GM04503 (cell line): Measurements from ENCODE around the gene CHCHD6.

Source experiments
- DNase-seq: peaks from one replicate; pipeline ENCODE4 v3.0.0-alpha.2; 2012; ENCODE audit warnings: low read depth

CHCHD6 gene

DNA sequence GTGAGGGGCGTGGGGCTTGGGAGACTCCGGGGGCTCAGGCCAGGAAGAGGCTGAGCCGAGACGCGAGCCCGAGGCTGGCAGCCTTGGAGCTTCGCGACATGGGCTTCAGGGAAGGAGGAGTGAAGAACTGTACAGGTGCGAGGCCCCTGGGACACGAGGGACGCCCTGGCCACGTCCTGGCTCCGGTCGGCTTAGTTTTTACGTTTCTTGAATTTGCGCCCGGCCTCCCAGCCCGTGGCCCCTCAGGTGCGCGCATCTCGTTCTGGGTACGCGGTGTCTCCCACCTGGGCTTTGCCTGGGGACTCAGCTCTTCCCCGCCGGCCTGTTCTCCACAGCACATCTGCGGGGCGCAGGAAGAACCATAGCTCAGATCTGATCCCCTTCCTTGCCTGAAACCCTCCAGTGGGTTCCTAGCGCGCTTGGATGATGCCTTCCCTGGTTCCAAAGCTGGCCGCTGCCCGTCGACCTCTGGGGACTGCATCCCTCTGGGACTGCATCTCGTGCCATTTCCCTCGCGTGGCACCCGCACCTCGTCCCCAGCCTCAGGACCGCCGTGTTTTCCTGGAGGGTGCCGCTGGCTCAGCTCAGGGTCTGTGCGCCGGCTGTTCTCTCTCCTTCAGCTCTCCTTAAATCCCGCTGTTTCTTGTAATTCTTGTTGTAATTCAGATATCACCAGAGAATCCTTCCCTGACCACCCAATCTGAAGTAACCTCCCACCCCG is 614 bp downstream of the CHCHD6 start:
- DNase-seq = no peak

DNA sequence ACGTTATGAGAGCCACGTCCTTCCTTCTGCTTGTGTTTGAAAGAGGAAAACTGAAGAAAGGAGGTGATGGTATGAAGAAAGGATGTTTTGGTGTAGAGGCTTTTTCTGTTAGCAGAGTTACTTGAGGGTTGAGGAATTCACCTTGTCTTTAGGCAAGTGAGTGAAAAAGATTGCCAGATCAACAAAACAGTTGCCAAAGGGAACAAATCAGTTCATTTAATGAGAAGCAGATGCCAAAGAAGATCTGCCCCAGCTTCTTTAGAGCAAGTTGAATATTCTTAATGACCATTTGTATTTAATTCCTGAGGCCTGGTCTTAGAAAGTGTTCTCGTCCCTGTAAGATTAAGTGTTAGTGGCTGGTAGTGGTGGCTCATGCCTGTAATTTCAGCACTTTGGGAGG is 2.6 kb downstream of the CHCHD6 start:
- DNase-seq = no peak

DNA sequence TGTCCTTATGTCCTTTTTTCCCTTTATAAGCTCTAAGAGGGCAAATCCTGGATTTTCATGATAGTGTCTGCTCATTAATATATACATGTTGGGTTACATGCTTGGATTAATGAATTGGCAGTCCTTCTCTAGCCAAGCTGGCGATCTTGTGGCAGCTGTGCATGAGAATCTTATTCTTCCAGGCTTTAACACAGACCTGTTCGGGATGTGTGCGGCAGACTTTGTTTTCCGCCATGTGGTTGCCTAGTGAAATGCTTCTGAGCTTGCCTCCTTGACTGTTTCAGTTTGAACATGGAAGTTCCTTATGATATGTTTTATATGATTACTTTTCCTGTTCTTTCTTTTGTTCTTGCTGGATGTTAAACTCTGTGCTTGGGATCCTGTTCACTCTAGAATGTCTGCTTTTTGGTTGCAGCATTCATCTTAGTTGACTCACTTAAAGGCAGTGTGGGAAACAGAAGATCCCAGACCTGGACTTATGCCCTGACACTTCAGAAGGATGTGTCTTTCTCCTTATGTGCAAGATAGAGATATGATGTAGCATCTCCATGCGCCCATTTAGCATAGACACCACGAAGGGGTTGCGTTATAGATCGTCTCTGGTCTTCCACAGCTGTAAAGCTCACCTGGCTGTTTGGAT is 7.2 kb downstream of the CHCHD6 start:
- DNase-seq = peak; percentile 44

DNA sequence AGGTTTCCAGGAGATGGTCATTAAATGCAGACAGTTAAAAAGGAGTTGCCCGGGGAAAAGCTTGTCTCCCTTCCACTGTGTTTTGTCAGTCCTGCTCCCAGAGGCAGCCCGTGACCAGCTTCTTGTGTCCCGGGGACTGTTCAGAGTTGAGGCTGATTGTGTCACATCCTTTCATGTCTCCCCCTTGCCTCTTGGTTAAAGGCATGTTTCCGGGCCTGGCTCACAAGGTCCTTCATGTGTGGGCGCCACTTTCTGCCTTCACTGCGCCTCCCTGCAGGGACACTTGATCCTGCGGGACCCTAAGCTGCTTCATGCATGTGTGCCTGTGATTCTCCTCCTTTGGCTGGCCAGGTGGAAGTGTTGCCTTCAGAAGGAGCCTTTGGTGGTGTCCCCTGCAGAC is 9.2 kb downstream of the CHCHD6 start:
- no peak for DNase-seq

DNA sequence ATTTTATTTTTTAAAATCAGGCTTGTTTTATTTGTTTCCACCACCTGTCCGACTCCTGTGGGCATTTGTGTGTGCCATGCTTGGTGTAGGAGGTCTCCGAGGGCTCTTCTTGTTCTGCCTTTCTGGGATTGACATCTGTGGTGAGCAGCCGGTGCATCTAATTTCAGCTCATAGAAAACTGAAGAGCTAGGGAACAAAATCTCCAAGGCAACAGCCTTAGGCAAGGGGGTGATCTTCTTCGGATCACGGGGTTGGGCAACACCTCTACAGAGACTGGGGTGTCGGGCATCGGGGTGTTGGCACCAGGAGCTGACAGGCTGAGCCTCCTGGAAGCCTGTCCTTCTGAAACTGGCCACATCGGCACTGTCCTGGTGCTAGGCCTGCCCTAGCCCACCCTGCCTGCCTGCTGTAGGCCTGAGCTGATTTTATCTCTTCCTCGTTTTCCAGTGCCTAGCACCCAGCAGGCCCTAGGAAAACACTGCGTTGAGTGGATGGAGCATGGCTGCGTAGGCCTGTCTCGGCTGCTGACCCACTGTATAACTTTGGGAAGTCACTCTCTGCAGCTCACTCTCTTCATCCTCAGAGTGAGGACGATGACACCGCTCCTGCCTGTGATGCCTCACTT is 10.3 kb downstream of the CHCHD6 start:
- DNase-seq = no peak

DNA sequence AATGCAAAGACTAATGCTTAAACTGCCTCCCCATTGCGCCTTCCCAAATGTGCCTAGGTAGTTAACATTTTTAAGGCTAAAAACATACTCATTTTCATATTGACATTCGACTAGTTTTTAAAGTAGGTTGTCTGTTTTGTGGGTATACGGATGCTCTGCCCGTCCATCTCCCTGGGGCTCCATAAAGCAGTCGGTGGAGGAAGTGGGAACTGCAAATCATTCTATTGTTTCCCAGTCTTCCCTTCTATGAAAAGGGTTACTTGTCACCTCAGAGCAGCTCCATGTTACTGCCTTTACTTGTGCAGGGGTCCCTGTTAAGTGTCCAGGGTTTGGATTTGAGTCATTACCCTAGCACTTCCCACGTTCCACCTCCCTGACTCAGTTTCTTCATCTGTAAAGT is 10.9 kb downstream of the CHCHD6 start:
- no peak for DNase-seq

DNA sequence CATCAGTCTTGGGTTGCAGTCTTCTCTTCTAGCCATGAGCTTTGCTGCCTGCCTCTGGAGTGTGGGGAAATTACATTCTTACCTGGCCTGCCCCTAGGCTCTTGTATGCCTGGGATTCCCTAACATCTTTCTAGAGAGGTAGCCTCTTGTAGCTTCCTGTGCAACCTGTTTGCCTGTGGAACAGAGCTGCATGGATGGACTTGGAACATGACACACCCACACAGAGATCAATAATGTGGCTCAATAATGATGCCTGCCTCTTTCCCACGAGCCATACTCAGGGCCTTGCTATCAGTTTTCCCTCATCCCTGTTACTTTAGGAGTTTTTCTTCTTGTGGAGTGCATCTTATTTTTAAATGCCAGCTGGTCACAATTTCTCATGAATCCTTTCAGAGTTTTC is 11.4 kb downstream of the CHCHD6 start:
- DNase-seq = no peak

DNA sequence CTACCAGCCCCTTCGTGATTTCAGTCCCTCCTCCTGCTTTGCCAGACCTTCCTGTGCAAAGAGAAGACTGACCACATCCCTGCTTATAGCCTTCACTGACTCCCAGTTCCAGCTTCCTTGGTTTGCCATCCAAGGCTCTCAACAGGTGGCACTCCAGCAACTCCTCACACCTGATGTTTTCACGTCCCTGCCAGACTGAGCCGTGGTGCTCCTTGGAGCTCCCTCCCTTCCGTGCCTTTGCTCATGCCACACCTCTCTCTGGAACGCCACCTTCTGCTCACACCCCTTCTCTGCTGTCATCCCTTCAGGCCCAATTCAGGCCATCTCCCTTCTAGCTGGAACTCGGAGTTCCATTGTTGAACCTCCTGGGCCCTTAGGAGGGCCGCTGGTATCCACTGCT is 12.0 kb downstream of the CHCHD6 start:
- no peak for DNase-seq

DNA sequence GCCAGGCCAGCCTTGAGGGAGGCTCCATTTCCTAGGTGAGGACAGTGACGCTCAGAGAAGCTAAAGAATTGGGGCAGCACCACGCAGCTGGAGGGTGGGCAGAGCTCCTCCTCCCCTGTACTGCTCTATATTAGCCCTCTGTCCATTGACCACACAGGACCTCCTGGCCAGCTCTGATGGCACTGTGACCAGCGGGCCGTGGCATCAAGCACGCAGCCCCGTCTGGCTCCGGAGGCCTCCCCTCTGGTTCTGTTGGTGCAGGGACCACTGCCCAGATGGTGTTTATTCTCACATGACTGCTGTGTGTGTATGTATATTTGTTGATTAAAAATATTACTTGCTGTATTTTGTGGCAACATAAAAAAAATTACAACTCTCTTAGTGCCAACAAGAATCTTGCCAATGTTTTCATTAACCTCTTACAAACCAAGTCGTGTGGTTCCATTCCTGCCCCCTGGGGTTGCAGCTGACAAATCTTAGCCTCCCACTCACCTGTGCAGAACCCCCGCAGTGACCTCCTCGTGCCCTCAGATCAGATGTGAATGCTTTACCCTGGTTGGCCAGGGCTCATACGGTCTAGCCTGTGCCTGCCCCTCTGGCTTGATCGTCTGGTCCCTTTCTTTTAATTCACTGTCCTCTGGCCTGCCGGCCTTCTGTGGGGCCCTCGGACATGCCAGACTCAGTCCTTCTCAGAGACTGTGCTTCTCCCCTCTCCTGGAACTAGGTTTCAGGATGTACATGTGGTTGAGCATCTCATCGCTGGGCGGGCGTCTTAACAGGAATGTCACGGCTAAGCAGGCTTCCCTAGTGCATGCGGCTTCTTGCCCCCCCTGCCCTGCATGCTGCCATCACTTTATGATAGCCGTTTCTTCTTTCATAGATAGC is 14.8 kb downstream of the CHCHD6 start:
- no peak for DNase-seq

DNA sequence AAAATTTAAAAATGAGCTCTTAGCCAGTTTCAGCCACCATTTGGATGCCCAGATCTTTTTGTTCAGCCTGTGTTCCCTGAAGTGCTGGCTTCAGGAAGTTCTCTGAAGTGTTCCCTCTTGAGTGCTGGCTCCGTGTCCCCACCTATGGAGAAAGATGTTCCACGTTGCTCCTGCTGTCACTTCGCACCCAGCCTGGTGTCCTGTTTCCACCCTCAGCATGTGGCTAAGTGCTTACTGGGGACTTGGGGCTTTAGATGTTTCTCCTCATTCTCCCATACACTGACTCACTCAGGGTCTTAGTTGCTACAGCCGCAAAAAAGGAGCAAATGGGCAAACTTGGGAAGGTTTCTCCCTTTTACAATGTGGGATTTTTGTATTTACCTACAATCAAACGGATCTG is 16.6 kb downstream of the CHCHD6 start:
- DNase-seq = no peak

DNA sequence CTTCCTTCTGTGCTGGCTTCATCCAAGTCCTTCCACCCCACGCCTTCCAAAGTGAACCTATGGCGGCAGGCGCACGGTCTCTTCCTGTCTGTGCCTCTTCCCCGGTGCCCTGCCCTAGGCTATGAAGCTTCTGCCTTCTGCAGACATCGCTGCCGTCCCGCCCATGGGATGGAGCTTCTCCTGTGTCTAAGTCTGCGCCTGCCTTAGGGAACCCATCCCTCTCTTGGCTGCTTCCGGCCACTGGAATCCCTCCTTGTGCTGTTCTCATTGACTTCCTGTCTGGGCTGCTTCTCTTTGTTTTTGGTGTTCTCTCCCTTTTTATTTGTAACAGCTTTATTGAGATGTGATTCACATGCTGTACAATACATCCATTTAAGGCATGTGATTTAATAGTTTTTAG is 17.2 kb downstream of the CHCHD6 start:
- DNase-seq = no peak

DNA sequence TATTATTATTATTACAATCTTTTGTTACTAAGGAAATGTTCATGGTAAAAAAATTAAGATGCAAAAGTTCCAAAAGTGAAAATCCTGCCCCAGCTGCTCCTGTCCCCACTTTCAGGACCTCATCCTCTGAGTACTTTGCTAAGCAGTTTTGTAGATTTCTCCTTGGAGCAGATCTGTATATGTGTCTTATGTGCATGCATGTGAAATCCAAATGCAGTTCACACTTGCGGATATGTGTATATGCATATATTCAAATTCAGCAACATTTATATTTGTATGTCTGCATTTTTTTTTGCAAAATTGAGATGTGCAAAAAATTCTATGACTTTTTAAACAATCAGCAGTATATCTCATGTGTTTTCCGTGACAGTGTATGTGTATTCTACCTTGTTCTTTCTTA is 19.2 kb downstream of the CHCHD6 start:
- no peak for DNase-seq

DNA sequence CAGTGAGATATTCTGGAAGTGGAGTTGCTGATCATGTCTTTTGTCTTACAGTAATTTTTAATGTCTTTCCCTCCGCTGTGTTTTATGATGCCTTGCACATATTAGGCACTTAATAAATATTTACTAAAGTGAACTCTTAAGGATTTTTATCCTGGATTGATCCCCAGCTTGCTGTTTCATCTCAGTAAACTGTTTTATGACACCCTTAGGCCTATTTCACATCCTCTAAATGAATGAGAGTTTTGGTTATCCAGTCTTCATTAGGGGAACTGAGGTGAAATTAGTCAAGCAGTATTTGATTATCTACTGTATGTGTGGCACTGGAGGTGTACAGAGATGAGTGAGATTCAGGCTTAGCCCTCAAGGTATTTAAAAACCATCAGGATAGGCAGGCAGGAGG is 19.8 kb downstream of the CHCHD6 start:
- no peak for DNase-seq

DNA sequence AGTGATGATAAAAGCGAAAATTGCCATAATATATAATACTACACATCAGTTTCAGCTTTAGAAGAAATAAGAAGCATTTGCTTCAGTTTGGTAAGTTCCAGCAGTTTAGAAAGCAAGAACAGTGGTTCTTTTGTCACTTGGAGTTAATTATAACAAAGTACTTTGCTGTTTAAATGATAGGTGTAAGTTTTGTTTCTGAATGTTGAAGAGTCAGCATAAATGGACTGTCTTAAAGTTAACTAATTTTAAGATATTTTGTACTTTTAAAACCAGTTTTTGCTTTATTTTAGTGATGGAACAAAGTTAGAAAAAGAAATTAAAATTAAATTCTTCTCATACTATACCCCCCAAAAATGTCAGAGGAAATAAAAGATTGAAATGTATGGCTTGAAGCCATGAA is 24.6 kb downstream of the CHCHD6 start:
- no peak for DNase-seq

DNA sequence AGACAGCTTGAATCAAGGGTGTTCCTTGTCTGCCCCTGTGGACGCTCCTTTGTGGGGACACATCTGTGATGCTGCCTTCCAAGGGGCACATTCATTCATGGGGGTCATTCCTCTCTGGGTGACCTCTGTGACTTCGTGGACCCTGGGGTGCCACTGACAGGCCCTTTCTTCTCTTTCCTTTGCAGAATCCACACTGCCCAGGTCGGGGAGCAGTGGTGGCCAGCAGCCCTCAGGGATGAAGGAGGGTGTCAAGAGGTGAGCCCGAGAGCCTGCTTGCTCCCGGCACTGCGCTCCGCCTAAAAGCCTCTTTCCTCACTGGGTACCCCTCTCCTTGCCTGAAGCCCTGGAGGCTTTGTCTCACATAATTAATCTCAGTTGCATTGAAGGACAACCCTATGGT is 26.3 kb downstream of the CHCHD6 start:
- DNase-seq = no peak

DNA sequence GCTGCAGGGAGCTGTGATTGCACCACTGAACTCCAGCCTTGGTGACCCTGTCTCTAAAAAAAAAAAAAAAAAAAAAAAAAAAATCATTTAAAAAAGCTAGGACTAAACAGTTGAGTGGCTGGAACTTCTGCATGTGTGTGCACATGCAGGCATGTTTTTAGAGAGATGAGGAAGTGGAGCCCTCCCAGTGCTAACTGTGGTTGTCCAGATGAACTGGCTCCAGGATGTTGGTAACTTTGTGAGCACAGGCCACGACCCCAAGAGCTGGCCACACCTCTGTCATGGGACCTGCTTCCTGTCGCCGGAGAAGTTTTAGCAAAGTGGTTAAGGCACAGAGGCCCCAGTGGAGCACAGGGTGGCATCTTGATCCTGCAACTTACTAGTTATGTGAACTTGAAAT is 27.0 kb downstream of the CHCHD6 start:
- DNase-seq = no peak

DNA sequence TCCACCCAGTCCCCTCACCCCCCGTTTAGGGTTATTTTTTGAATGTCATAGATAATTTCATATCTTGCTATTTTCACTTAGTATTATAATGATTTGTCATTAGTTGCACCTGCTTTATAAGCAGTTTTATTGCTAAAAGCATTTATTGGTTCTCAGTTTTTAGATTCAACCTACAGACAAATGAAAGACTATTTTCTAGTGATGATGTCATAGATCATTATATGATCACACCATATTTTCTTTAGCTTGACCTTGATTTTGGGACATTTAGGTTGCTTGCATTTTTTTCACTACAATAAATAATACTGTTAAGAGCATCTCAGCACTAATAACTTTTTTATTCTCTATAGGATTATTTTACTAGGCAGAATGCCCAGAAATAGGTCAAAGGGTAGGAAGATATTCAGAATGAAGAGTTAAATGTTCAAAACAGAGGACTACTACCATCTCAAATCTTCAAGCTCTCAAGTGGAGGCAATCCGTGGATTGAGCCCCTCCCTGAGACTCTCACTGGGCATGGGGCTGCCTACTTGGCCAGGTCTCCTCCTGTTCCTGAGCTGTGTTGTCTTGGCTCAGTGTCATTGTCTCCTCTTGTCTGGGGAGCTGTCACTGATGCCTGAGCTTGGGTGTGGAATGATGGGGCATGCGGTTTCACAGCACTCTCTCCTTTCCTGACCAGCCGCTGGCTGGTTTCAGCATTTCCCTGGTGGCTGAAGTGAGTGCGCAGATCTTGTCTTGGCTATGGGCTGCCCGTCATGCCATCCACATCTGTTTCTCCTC is 28.4 kb downstream of the CHCHD6 start:
- no peak for DNase-seq

DNA sequence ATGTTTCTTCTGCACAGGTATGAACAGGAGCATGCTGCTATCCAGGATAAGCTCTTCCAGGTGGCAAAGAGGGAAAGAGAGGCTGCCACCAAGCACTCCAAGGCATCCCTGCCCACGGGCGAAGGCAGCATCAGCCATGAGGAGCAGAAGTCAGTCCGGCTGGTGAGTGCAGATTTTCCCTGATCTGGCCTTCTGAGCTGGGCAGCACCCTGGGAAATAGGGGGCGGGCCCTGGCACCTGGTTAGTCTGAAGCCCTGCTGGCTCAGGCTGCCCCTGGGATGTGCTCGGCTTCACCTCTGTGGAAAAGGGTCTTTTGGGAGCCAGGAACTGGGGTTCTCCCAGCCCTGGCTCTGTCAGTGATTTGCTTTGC is 29.0 kb downstream of the CHCHD6 start:
- DNase-seq = no peak

DNA sequence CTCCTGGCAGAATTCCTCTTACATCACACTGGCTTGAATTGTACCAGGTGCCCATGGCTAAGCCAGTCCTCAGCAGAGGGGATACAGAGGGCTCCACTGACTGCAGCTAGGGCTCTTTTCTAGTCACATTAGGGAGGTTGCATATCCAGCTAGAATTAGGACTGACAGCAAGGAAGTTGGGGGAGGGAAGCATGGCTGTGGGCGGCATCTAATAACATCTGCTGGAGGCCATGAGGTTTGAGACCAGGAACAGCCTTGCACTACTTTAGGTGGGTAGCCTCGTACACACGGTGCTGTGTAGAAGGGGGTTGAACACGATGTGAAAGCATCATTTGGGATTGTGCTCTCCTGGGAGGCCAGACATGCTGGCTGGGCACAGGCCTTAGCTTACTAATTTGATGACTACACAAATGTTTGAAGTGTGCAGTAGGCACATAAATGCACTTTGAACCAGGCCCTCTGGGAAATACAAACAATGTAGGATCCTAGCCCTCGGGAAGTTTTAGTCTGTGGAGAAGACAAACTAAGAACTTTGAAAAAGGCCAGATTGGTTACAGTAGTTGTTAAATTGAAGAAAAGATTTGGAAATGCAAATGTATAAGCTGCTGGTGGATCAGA is 30.2 kb downstream of the CHCHD6 start:
- DNase-seq = no peak

DNA sequence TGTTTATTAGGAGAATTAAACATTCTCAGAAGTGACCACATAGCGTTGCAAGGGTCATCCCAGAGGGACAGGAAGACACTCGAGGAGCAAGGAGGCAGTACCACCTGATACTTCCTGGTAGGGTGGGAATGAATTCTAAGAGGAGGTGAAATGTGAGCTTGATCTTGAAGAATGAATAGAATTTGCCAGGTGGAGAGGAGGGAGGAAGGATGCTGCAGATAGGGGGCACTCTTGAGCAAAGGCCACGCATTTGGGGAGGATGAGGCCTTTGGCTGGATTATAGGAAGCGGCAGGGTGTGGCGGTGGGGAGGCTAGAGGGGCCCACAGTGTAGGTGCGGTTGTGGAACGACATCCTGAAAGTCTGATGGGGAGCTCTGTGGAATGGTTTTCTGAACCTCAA is 33.5 kb downstream of the CHCHD6 start:
- DNase-seq = no peak

DNA sequence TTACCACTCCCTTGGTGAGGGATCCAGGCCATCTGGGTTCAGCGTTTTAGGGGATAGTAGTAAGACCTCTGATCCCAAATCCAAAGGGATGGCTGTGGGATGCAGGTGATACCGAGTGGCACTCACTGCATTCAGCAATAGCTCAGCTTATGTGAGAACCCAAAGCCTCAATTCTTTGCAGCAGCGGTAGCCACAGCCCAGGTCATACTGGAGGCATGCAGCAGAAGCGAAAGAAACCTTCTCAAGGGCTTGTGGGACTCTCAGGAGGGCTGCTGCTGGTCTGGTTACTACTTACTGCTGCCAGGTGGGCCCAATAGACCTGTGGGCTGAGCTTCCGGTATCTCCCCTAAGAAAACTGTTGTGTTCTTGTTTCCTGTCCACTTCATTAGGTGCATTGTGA is 38.0 kb downstream of the CHCHD6 start:
- no peak for DNase-seq

DNA sequence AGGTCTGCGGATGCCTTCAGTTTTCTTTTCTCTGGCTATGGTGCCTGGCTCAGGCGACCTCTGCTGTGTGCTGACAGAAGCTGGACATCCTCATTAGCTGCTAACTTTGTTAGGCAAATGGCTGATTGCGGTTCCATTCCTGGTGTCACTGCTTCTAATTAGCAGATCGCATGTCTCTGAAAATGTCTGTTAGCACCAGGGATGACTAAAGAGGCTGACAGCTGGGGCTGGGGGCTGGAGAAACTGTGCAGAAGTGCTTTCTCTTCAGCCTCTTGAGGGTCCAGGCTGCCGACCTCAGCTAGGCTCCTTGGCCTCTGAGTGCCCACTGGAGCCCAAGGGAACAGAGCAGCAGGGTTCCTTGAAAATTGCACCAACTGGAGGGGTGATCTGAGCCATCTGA is 39.3 kb downstream of the CHCHD6 start:
- no peak for DNase-seq
